K562 (cell line): ENCODE data around the gene OVOL1.

Source experiments
- BRCA1 ChIP-seq, 2 experiments: fragments of 450-650 bp in 1 of 2; sonication (generic) in 1 of 2; formaldehyde crosslinking in 1 of 2; IDR thresholded peaks; 2 replicates each; pipeline versions ENCODE4 v1.5.0 to v1.6.1; 2017 to 2020; ENCODE audit warnings: mild to moderate bottlenecking in 1 of 2, missing genetic modification reagents in 1 of 2
- ZNF384 ChIP-seq: IDR thresholded peaks from 2 replicates; pipeline ENCODE4 v1.6.1; 2012; ENCODE audit warnings: low read depth, low read length, improper control_type of control experiment

DNA sequence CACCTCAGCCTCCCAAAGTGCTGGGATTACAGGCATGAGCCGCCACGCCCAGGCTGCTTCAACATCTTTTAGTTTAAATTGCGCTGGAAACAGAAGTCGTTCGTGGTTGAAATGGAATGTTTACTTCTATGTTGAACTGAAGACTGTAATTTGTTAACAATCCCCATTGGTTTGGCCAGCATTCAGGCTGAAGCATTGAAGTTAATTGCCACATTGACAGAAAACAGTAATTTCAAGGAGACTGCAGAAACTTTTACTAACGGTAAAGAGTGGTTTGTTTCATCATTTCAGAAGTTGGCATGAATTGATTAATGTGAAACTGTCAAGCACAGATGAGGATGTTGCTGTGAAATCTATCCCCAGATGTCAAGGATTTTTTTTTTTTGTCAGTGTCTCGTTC lies 20.3 kb upstream of the OVOL1 start:
- no peak for TF ChIP-seq BRCA1 (IDR thresholded peaks at IDR 0.05)
- no peak for TF ChIP-seq BRCA1 (CRISPR knock-in tag; IDR thresholded peaks at IDR 0.05)
- TF ChIP-seq ZNF384: no peak
